Neuronal stem cell (in vitro differentiated cells): ENCODE measurements around the gene MLLT10.

Experiments used
- DNase-seq: peaks from one replicate; pipeline ENCODE4 v3.0.0-alpha.2; 2013; ENCODE audit warnings: low spot score
- H2AFZ ChIP-seq: one replicate; pipeline ENCODE4 v1.6.1; 2013; ENCODE audit warnings: mild to moderate bottlenecking, low read length, inconsistent platforms
- H2AK5ac ChIP-seq: 2 replicates; pipeline ENCODE4 v1.6.1; 2013; ENCODE audit warnings: low read depth, mild to moderate bottlenecking, inconsistent platforms, low read length, moderate library complexity, mixed read lengths
- H2BK120ac ChIP-seq: 2 replicates; pipeline ENCODE4 v1.6.1; 2013; ENCODE audit warnings: low read depth, mild to moderate bottlenecking, inconsistent platforms, low read length, moderate library complexity, mixed read lengths
- H2BK12ac ChIP-seq: one replicate; pipeline ENCODE4 v1.6.1; 2013; ENCODE audit warnings: low read length, inconsistent platforms
- H2BK15ac ChIP-seq: 2 replicates; pipeline ENCODE4 v1.6.1; 2013; ENCODE audit warnings: mild to moderate bottlenecking, low read length, inconsistent platforms, mixed read lengths
- H2BK5ac ChIP-seq: one replicate; pipeline ENCODE4 v1.6.1; 2013; ENCODE audit warnings: inconsistent platforms, mild to moderate bottlenecking, low read length, moderate library complexity
- H3K14ac ChIP-seq: one replicate; pipeline ENCODE4 v1.6.1; 2013; ENCODE audit warnings: low read length, inconsistent platforms
- H3K18ac ChIP-seq: 2 replicates; pipeline ENCODE4 v1.6.1; 2013; ENCODE audit warnings: low read length, inconsistent platforms
- H3K23ac ChIP-seq: 2 replicates; pipeline ENCODE4 v1.6.1; 2013; ENCODE audit warnings: low read depth, mild to moderate bottlenecking, mixed read lengths, low read length, inconsistent platforms; ENCODE audit not compliant: poor library complexity
- H3K27ac ChIP-seq: replicated peaks from 3 replicates; pipeline ENCODE4 v1.5.1; 2013; ENCODE audit warnings: low read length, inconsistent platforms
- H3K27me3 ChIP-seq, 3 experiments: 2 replicates each; pipeline ENCODE4 v1.6.1; 2013; ENCODE audit warnings: low read length in 3 of 3, mild to moderate bottlenecking in 2 of 3, inconsistent platforms in 1 of 3, low read depth in 1 of 3, mixed read lengths in 1 of 3, moderate library complexity in 1 of 3; ENCODE audit not compliant: control insufficient read depth in 3 of 3, insufficient read depth in 3 of 3
- H3K36me3 ChIP-seq, 2 donors: replicated peaks in 1 of 2; 2 replicates each; pipeline ENCODE4 v1.6.1; 2013; ENCODE audit warnings: low read length in 2 of 2; ENCODE audit not compliant: control insufficient read depth in 2 of 2, insufficient read depth in 2 of 2
- H3K4ac ChIP-seq: 2 replicates; pipeline ENCODE4 v1.6.1; 2013; ENCODE audit warnings: inconsistent platforms, mild to moderate bottlenecking, low read length, moderate library complexity
- H3K4me1 ChIP-seq, 2 donors: 1 replicate in 1 of 2; 2 replicates in 1 of 2; pipeline ENCODE4 v1.6.1; 2013; ENCODE audit warnings: low read length in 2 of 2, low read depth in 1 of 2; ENCODE audit not compliant: control insufficient read depth in 2 of 2, insufficient read depth in 1 of 2
- H3K4me2 ChIP-seq: one replicate; pipeline ENCODE4 v1.6.1; 2013; ENCODE audit warnings: mild to moderate bottlenecking, low read length, inconsistent platforms; ENCODE audit not compliant: insufficient read depth, poor library complexity, severe bottlenecking
- H3K4me3 ChIP-seq, 2 donors: 2 replicates each; pipeline ENCODE4 v1.5.1; 2013; ENCODE audit warnings: low read length in 2 of 2, mild to moderate bottlenecking in 2 of 2, inconsistent platforms in 1 of 2, moderate library complexity in 1 of 2
- H3K79me1 ChIP-seq: one replicate; pipeline ENCODE4 v1.6.1; 2013; ENCODE audit warnings: low read depth, mild to moderate bottlenecking, inconsistent platforms, low read length, moderate library complexity
- H3K9ac ChIP-seq: one replicate; pipeline ENCODE4 v1.6.1; 2013; ENCODE audit warnings: mild to moderate bottlenecking, low read depth, low read length, inconsistent platforms; ENCODE audit not compliant: poor library complexity
- H3K9me3 ChIP-seq, 2 donors: replicated peaks in 1 of 2; 2 replicates each; pipeline versions ENCODE3 to v1.6.1; 2013; ENCODE audit warnings: low read length in 2 of 2, mild to moderate bottlenecking in 2 of 2, inconsistent platforms in 1 of 2, low read depth in 1 of 2, mixed read lengths in 1 of 2, moderate library complexity in 1 of 2; ENCODE audit not compliant: control insufficient read depth in 2 of 2, insufficient read depth in 1 of 2
- H4K8ac ChIP-seq: one replicate; pipeline ENCODE4 v1.6.1; 2013; ENCODE audit warnings: low read depth, mild to moderate bottlenecking, inconsistent platforms, low read length, moderate library complexity
- H4K91ac ChIP-seq: one replicate; pipeline ENCODE4 v1.6.1; 2013; ENCODE audit warnings: low read length, low read depth, mild to moderate bottlenecking, inconsistent platforms; ENCODE audit not compliant: poor library complexity
- WGBS, 2 donors: extraction: QIAGEN DNeasy Blood & Tissue Kit; methylation state at CpG; one replicate each; pipeline ENCODE4 v1.1.7; 2013; ENCODE audit warnings: missing lambda C conversion rate in 2 of 2, mixed read lengths in 1 of 2; ENCODE audit not compliant: insufficient read length in 2 of 2, insufficient replicate concordance in 1 of 2; ENCODE audit errors: extremely low coverage in 2 of 2; 5-methylcytosine and 5-hydroxymethylcytosine counted together

The MLLT10 gene

GRCh38 chr10:21526860-21527597 is 7.0 kb upstream of the MLLT10 start:
- Histone ChIP-seq H3K9ac (peak overlapping the region; percentile 93), H2BK15ac (peak overlapping the region; percentile 85), H3K14ac (no peak overlapping the region), H2AFZ (no peak overlapping the region), H3K4me1 (peaks cover 3 to 30% of the 10 kb centered on the region in 2 donors), H2AK5ac (peak overlapping the region; percentile 90), H3K36me3 (peaks cover 0 to 7% of the 10 kb centered on the region in 2 donors), H3K27me3 (no peaks in the 10 kb centered on the region), H2BK12ac (no peak overlapping the region), H3K18ac (peak overlapping the region; percentile 98), H3K4me2 (peak overlapping the region; percentile 71), H2BK5ac (peak overlapping the region; percentile 99), H3K4ac (peak overlapping the region; percentile 84), H2BK120ac (peak overlapping the region; percentile 99), H3K23ac (peak overlapping the region; percentile 93), H3K79me1 (no peaks in the 10 kb centered on the region), H3K9me3 (no peaks in the 10 kb centered on the region), H4K8ac (no peak overlapping the region), H3K27ac (peak overlapping the region; percentile 100), H3K4me3 (peak overlapping the region; percentile 70 to 85), H4K91ac (no peak overlapping the region)
- no peak for DNase-seq
- WGBS, 2 donors: no CpG with 5 or more reads among the region's 68 CpGs

- H3K79me1 ChIP-seq: no peaks in the 10 kb centered on the region
- peak overlapping the region; percentile 70 to 85 for H3K4me3 ChIP-seq
- no CpG with 5 or more reads among the region's 18 CpGs for WGBS, 2 donors
Observed at GRCh38 chr10:21527598-21528235, 6.3 kb upstream of the MLLT10 start.

GRCh38 chr10:21528236-21529031 is 5.6 kb upstream of the MLLT10 start:
- H3K4me3 ChIP-seq: peak overlapping the region; percentile 19 to 70
- H2AK5ac ChIP-seq: no peak overlapping the region
- no peaks in the 10 kb centered on the region for H3K27me3 ChIP-seq
- peaks cover 0 to 7% of the 10 kb centered on the region in 2 donors for H3K36me3 ChIP-seq
- no peak overlapping the region for H2BK5ac ChIP-seq
- WGBS, 2 donors: no CpG with 5 or more reads among the region's 8 CpGs
- H2BK12ac ChIP-seq: no peak overlapping the region
- H2BK120ac ChIP-seq: no peak overlapping the region
- peak overlapping the region; percentile 34 for H3K4me2 ChIP-seq
- DNase-seq: no peak
- H3K9ac ChIP-seq: no peak overlapping the region
- no peak overlapping the region for H4K91ac ChIP-seq
- H3K9me3 ChIP-seq: no peaks in the 10 kb centered on the region
- H3K4ac ChIP-seq: no peak overlapping the region
- no peak overlapping the region for H4K8ac ChIP-seq
- no peak overlapping the region for H2AFZ ChIP-seq
- H3K27ac ChIP-seq: peak overlapping the region; percentile 100
- H3K79me1 ChIP-seq: no peaks in the 10 kb centered on the region
- H3K18ac ChIP-seq: no peak overlapping the region
- H2BK15ac ChIP-seq: no peak overlapping the region
- H3K14ac ChIP-seq: no peak overlapping the region
- no peak overlapping the region for H3K23ac ChIP-seq
- H3K4me1 ChIP-seq: peaks cover 3 to 33% of the 10 kb centered on the region in 2 donors

More at GRCh38 chr10:21527598-21528235, 6.3 kb upstream of the MLLT10 start:
- Histone ChIP-seq H2AFZ (no peak overlapping the region), H3K18ac (peak overlapping the region; percentile 98), H3K9ac (peak overlapping the region; percentile 93), H2BK120ac (peak overlapping the region; percentile 99), H4K8ac (no peak overlapping the region), H3K4ac (no peak overlapping the region), H3K14ac (no peak overlapping the region), H3K9me3 (no peaks in the 10 kb centered on the region), H4K91ac (no peak overlapping the region), H3K23ac (no peak overlapping the region), H2BK12ac (no peak overlapping the region), H2AK5ac (peak overlapping the region; percentile 90), H3K4me1 (peaks cover 3 to 33% of the 10 kb centered on the region in 2 donors), H3K4me2 (peak overlapping the region; percentile 71), H2BK5ac (peak overlapping the region; percentile 99), H3K27ac (peak overlapping the region; percentile 100), H2BK15ac (no peak overlapping the region), H3K27me3 (no peaks in the 10 kb centered on the region), H3K36me3 (peaks cover 0 to 7% of the 10 kb centered on the region in 2 donors)
- DNase-seq: no peak
